ENCODE results near the gene CALU.

Gene CALU

DNA sequence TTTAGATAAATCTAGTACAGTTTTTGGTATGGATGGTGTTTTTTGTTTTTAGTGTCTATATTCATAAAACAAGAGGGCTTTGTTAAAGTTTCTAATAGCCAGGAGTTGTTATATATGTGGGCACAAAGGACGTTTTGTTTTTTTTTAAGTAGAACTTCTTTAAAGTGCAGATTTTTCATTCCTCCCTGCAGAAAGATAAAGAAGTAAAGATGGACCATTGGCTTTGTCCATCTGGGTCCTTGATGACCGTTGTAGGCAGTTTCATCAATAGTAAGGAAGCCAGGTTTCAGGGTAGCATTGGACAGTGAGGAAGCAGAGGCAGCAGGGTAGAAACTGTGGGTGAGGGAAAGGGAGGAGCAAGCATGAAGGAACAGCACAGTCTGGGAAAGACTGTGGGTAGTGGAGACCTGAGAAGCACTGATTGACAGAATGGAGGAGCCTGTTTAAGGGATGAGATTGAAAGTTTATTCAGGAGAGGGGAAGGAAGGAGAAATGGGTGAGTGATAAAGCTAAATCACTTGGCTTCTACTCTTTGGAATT is 5.3 kb downstream of the CALU start:
- no peak overlapping the region for H3K9ac ChIP-seq (ENCODE audit: low read depth in 1 of 2, low read length in 2 of 2)
- H3K4me1 ChIP-seq (ENCODE audit: control insufficient read depth in 1 of 2, insufficient read depth in 2 of 2, low read length in 2 of 2), result peaks cover 14 to 43% of the 10 kb centered on the region in 2 donors
- no peak overlapping the region for H3K4me3 ChIP-seq (ENCODE audit: low read depth in 1 of 2, low read length in 2 of 2)
- no peaks in the 10 kb centered on the region for H3K27me3 ChIP-seq (ENCODE audit: control insufficient read depth in 1 of 2, insufficient read depth in 2 of 2, low read length in 2 of 2)
- no peaks in the 10 kb centered on the region for H3K9me3 ChIP-seq (ENCODE audit: control insufficient read depth in 1 of 2, low read length in 2 of 2)
- no peak overlapping the region for H3K27ac ChIP-seq (ENCODE audit: low read depth, low read length)
- peaks cover 10 to 15% of the 10 kb centered on the region in 2 donors for H3K36me3 ChIP-seq (ENCODE audit: control insufficient read depth in 1 of 2, insufficient read depth in 2 of 2, low read length in 2 of 2)

DNA sequence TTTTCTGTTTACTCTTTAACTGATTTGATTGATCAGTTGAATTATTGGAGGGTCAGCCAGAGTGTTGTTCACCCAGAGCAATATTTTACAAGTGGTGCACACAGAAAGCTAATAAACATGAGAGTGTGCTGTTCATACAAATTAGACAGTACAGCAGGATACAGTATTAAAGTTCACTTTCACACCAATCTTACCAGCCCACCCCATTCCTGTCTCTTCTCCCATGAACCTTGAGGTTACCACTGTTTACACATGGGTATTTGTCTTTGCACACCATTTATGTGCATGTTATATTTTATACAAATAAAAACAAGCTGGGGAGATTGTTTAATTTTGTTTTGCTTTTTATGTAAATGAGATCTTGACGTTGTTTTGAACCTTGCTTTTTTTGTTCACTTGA is 6.5 kb downstream of the CALU start:
- Histone ChIP-seq H3K27ac (ENCODE audit: low read depth, low read length) (no peak overlapping the region), H3K27me3 (ENCODE audit: control insufficient read depth in 1 of 2, insufficient read depth in 2 of 2, low read length in 2 of 2) (no peaks in the 10 kb centered on the region), H3K4me3 (ENCODE audit: low read depth in 1 of 2, low read length in 2 of 2) (no peak overlapping the region), H3K9ac (ENCODE audit: low read depth in 1 of 2, low read length in 2 of 2) (no peak overlapping the region), H3K9me3 (ENCODE audit: control insufficient read depth in 1 of 2, low read length in 2 of 2) (no peaks in the 10 kb centered on the region), H3K36me3 (ENCODE audit: control insufficient read depth in 1 of 2, insufficient read depth in 2 of 2, low read length in 2 of 2) (peaks cover 20 to 23% of the 10 kb centered on the region in 2 donors), H3K4me1 (ENCODE audit: control insufficient read depth in 1 of 2, insufficient read depth in 2 of 2, low read length in 2 of 2) (peaks cover 6 to 34% of the 10 kb centered on the region in 2 donors)

DNA sequence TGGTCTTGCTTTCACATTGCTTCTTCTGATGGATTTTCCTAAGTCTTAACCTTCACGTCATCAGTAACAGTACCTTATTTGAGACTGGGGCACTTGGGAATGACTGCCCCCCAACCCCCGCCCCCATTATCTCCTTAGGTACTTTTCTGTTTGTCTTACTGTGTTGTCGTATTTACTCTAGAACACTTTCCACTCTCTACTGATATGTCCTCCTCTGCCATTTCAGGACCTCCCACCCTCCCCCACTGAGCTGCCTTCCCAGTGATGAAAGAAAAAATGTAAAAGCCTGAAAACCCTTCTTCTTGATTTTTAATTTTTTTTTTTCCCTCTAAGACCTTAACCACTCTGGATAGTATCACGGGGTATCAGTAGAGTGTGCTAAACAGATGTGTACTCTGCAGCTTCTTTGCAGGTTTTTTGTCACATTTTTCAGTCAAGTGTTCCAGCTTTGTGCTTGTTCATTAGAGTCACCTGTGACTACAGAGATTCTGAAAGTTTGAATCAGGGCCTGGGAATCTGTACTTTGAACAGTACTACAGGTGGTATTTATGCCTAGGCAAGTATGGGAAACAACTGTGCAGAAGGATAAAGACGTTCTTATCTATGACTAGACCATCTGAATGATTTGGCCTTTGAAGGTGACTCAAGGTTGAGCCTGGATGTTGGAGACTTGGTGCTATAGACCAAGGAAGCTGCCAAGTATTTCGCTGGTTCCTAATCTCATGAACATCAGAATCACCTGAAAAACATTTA is 8.3 kb downstream of the CALU start:
- no peaks in the 10 kb centered on the region for H3K9me3 ChIP-seq (ENCODE audit: control insufficient read depth in 1 of 2, low read length in 2 of 2)
- H3K4me1 ChIP-seq (ENCODE audit: control insufficient read depth in 1 of 2, insufficient read depth in 2 of 2, low read length in 2 of 2), result peaks cover 0 to 17% of the 10 kb centered on the region in 2 donors
- H3K27me3 ChIP-seq (ENCODE audit: control insufficient read depth in 1 of 2, insufficient read depth in 2 of 2, low read length in 2 of 2), result no peaks in the 10 kb centered on the region
- H3K9ac ChIP-seq (ENCODE audit: low read depth in 1 of 2, low read length in 2 of 2), result no peak overlapping the region
- H3K4me3 ChIP-seq (ENCODE audit: low read depth in 1 of 2, low read length in 2 of 2), result no peak overlapping the region
- H3K27ac ChIP-seq (ENCODE audit: low read depth, low read length), result no peak overlapping the region
- peaks cover 20 to 32% of the 10 kb centered on the region in 2 donors for H3K36me3 ChIP-seq (ENCODE audit: control insufficient read depth in 1 of 2, insufficient read depth in 2 of 2, low read length in 2 of 2)

DNA sequence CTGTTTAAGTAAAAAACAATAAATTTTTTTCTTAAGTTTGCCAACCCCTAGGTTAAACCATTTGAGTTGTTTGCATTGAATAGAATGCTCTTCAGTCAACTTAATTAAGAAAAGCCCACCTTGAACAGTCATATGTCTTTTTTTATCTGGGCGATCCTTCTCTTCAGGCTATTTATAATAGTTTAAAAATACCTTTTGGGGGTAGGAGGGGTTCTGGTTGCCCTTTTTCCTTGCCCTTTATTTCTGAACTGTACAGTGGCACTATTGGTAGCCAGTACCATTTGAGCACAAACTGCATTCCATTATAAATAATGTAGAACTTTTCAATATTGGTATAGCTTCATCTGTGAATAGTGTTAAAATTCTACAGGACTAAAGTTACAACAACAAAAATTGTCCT is 13.1 kb downstream of the CALU start:
- H3K36me3 ChIP-seq (ENCODE audit: control insufficient read depth in 1 of 2, insufficient read depth in 2 of 2, low read length in 2 of 2), result peaks cover 25 to 74% of the 10 kb centered on the region in 2 donors
- no peak overlapping the region for H3K9ac ChIP-seq (ENCODE audit: low read depth in 1 of 2, low read length in 2 of 2)
- H3K4me1 ChIP-seq (ENCODE audit: control insufficient read depth in 1 of 2, insufficient read depth in 2 of 2, low read length in 2 of 2), result peaks cover 0 to 6% of the 10 kb centered on the region in 2 donors
- H3K27me3 ChIP-seq (ENCODE audit: control insufficient read depth in 1 of 2, insufficient read depth in 2 of 2, low read length in 2 of 2), result no peaks in the 10 kb centered on the region
- H3K4me3 ChIP-seq (ENCODE audit: low read depth in 1 of 2, low read length in 2 of 2), result no peak overlapping the region
- H3K27ac ChIP-seq (ENCODE audit: low read depth, low read length), result no peak overlapping the region
- H3K9me3 ChIP-seq (ENCODE audit: control insufficient read depth in 1 of 2, low read length in 2 of 2), result no peaks in the 10 kb centered on the region

DNA sequence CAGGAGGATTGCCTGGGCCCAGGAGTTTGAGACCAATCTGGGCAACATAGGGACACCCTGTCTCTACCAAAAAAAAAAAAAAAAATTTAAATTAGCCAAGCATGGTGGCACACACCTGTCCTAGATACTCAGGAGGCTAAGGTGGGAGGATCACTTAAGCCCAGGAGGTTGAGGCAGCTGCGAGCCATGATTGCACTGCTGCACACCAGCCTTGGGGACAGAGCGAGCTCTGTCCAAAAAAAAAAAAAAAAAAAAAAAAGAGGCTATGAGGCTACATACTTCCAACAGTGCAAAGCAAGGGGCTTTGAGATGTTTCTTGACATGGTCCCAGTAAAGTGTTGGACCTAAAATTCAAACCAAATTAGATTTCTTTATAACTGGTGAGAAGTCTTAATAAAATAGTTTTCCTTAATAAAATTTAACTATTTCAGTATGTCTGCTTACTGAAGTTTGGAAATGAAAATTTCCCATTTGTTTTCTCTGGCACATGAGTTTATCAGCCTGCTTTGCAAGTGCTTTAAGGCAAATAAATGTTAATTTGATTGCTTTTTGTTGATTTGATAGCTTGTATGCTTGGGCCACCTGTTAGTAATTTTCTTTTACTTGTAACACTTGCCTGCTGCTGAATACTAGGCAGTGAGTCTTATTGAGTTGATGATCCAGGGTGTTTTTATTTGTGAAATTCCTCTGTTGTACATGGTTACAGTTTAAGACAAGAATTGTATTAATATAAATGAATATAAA is 16.1 kb downstream of the CALU start:
- peaks cover 22 to 76% of the 10 kb centered on the region in 2 donors for H3K36me3 ChIP-seq (ENCODE audit: control insufficient read depth in 1 of 2, insufficient read depth in 2 of 2, low read length in 2 of 2)
- no peaks in the 10 kb centered on the region for H3K27me3 ChIP-seq (ENCODE audit: control insufficient read depth in 1 of 2, insufficient read depth in 2 of 2, low read length in 2 of 2)
- H3K27ac ChIP-seq (ENCODE audit: low read depth, low read length), result no peak overlapping the region
- no peaks in the 10 kb centered on the region for H3K4me1 ChIP-seq (ENCODE audit: control insufficient read depth in 1 of 2, insufficient read depth in 2 of 2, low read length in 2 of 2)
- H3K4me3 ChIP-seq (ENCODE audit: low read depth in 1 of 2, low read length in 2 of 2), result no peak overlapping the region
- no peaks in the 10 kb centered on the region for H3K9me3 ChIP-seq (ENCODE audit: control insufficient read depth in 1 of 2, low read length in 2 of 2)
- no peak overlapping the region for H3K9ac ChIP-seq (ENCODE audit: low read depth in 1 of 2, low read length in 2 of 2)

DNA sequence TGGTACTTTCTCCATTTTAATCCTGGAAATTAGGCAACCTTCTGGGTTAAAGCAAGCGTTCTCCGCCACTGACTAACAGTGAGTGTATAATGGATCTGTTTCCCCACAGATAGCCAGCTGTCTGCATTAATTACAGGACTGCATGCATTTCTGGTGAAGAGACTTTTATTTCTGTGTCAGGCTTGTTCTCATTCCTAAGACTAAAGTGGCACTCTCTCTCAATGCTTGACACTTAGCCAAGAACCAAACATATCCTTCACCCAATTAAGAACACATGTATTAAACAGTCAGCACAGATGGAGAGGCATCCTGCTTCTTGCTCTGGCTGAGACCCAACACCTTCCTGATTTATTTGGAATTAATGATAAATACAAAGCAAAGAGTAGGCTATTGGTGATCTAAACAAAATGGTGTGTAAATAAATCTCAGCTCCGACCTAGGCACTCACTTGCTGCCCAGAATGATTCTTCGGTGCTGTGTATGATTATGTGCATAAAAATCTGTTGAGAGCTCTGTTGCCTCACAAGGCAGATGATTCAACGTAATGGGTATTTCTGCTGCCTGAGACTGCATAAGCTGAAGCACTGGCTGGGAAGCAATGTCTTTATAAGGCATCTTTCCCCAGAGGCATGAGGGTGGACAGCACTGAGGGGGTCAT is 16.8 kb downstream of the CALU start:
- no peak overlapping the region for H3K9ac ChIP-seq (ENCODE audit: low read depth in 1 of 2, low read length in 2 of 2)

DNA sequence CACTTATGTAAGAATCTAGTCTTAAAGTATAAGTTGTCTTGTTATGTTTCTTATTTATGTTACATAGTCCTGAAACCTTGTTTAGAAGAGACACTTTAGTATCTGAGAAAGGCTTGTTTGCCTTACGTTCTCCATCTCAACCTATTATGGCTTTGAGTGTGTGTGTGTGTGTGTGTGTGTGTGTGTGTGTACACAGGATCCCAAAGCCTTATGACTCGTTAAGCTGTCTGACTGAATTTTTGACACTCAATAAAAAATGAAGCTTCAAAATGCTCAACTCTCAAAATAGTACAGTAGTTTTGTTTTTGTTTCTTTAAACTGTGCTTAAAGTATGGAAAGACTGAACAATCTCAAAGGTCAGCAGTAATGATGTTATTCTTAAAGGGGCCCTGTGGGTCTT is 18.0 kb downstream of the CALU start:
- Histone ChIP-seq H3K9ac (ENCODE audit: low read depth in 1 of 2, low read length in 2 of 2) (no peak overlapping the region), H3K4me1 (ENCODE audit: control insufficient read depth in 1 of 2, insufficient read depth in 2 of 2, low read length in 2 of 2) (no peaks in the 10 kb centered on the region), H3K4me3 (ENCODE audit: low read depth in 1 of 2, low read length in 2 of 2) (no peak overlapping the region), H3K27ac (ENCODE audit: low read depth, low read length) (no peak overlapping the region), H3K36me3 (ENCODE audit: control insufficient read depth in 1 of 2, insufficient read depth in 2 of 2, low read length in 2 of 2) (peaks cover 28 to 86% of the 10 kb centered on the region in 2 donors), H3K27me3 (ENCODE audit: control insufficient read depth in 1 of 2, insufficient read depth in 2 of 2, low read length in 2 of 2) (no peaks in the 10 kb centered on the region), H3K9me3 (ENCODE audit: control insufficient read depth in 1 of 2, low read length in 2 of 2) (no peaks in the 10 kb centered on the region)

More for the DNA sequence above, 16.8 kb downstream of the CALU start:
- Histone ChIP-seq H3K27me3 (ENCODE audit: control insufficient read depth in 1 of 2, insufficient read depth in 2 of 2, low read length in 2 of 2) (no peaks in the 10 kb centered on the region), H3K4me3 (ENCODE audit: low read depth in 1 of 2, low read length in 2 of 2) (no peak overlapping the region), H3K9me3 (ENCODE audit: control insufficient read depth in 1 of 2, low read length in 2 of 2) (no peaks in the 10 kb centered on the region), H3K27ac (ENCODE audit: low read depth, low read length) (no peak overlapping the region), H3K36me3 (ENCODE audit: control insufficient read depth in 1 of 2, insufficient read depth in 2 of 2, low read length in 2 of 2) (peaks cover 18 to 81% of the 10 kb centered on the region in 2 donors), H3K4me1 (ENCODE audit: control insufficient read depth in 1 of 2, insufficient read depth in 2 of 2, low read length in 2 of 2) (no peaks in the 10 kb centered on the region)

DNA sequence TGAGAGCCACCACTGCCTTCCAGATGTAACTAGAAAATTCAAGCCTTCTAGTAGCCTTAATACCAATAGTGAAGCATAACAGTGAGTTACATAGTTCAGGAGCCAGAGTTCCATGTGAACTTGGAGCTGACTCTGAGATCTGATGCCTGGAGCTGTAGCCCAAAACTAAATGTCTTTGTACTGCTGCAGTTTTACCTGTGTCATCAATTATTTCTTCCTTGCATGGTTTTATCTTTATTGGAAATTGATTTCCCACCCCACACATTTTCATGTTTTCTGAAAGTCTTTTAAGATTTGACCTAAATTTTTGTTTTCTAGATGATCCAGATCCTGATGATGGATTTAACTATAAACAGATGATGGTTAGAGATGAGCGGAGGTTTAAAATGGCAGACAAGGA is 19.4 kb downstream of the CALU start:
- Histone ChIP-seq H3K4me1 (ENCODE audit: control insufficient read depth in 1 of 2, insufficient read depth in 2 of 2, low read length in 2 of 2) (no peaks in the 10 kb centered on the region), H3K4me3 (ENCODE audit: low read depth in 1 of 2, low read length in 2 of 2) (no peak overlapping the region), H3K9ac (ENCODE audit: low read depth in 1 of 2, low read length in 2 of 2) (no peak overlapping the region), H3K27ac (ENCODE audit: low read depth, low read length) (no peak overlapping the region), H3K36me3 (ENCODE audit: control insufficient read depth in 1 of 2, insufficient read depth in 2 of 2, low read length in 2 of 2) (peaks cover 30 to 86% of the 10 kb centered on the region in 2 donors), H3K9me3 (ENCODE audit: control insufficient read depth in 1 of 2, low read length in 2 of 2) (no peaks in the 10 kb centered on the region), H3K27me3 (ENCODE audit: control insufficient read depth in 1 of 2, insufficient read depth in 2 of 2, low read length in 2 of 2) (no peaks in the 10 kb centered on the region)

DNA sequence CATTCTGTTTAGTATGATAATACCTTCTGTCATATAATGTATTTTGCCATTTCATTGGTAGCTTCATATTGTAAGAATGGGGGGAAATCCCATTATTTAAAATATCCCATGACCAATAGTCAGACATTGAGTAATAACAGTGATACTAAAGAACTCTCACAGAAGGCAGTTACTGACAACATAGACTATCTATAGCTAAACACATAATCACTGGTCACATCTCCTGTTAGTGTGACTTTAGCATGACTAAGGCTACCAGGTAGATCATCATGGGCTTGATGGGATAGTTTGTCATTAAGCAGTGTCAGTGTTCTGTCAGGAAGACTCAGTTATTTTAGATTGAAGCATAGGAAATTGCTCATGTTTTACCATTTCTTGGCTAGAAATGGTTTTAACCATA is 20.1 kb downstream of the CALU start:
- Histone ChIP-seq H3K9ac (ENCODE audit: low read depth in 1 of 2, low read length in 2 of 2) (no peak overlapping the region), H3K9me3 (ENCODE audit: control insufficient read depth in 1 of 2, low read length in 2 of 2) (no peaks in the 10 kb centered on the region), H3K27ac (ENCODE audit: low read depth, low read length) (no peak overlapping the region), H3K36me3 (ENCODE audit: control insufficient read depth in 1 of 2, insufficient read depth in 2 of 2, low read length in 2 of 2) (peaks cover 28 to 87% of the 10 kb centered on the region in 2 donors), H3K27me3 (ENCODE audit: control insufficient read depth in 1 of 2, insufficient read depth in 2 of 2, low read length in 2 of 2) (no peaks in the 10 kb centered on the region), H3K4me3 (ENCODE audit: low read depth in 1 of 2, low read length in 2 of 2) (no peak overlapping the region), H3K4me1 (ENCODE audit: control insufficient read depth in 1 of 2, insufficient read depth in 2 of 2, low read length in 2 of 2) (no peaks in the 10 kb centered on the region)

DNA sequence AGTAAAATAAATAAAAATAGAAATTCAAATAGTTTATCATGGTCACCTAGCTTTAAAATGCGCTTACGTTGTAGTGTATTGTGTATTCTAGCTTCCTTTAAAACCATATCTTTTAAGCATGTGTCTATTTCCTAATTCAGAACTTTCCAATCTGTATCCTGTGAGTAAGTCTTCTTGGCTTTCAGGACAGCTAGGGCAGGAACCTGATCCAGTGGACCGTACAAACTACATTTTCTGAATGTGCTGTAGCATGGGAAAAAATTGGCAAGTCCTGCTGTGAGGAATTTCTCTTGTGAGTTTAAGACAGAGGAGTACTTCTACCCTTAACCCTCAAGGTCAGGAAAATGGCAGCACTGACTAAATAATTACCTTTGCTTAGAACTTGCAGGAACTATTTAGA is 24.4 kb downstream of the CALU start:
- peaks cover 34 to 75% of the 10 kb centered on the region in 2 donors for H3K36me3 ChIP-seq (ENCODE audit: control insufficient read depth in 1 of 2, insufficient read depth in 2 of 2, low read length in 2 of 2)
- no peak overlapping the region for H3K27ac ChIP-seq (ENCODE audit: low read depth, low read length)
- H3K9me3 ChIP-seq (ENCODE audit: control insufficient read depth in 1 of 2, low read length in 2 of 2), result no peaks in the 10 kb centered on the region
- no peak overlapping the region for H3K4me3 ChIP-seq (ENCODE audit: low read depth in 1 of 2, low read length in 2 of 2)
- no peaks in the 10 kb centered on the region for H3K27me3 ChIP-seq (ENCODE audit: control insufficient read depth in 1 of 2, insufficient read depth in 2 of 2, low read length in 2 of 2)
- no peaks in the 10 kb centered on the region for H3K4me1 ChIP-seq (ENCODE audit: control insufficient read depth in 1 of 2, insufficient read depth in 2 of 2, low read length in 2 of 2)
- no peak overlapping the region for H3K9ac ChIP-seq (ENCODE audit: low read depth in 1 of 2, low read length in 2 of 2)
